Measurements from ENCODE around the gene COL8A1. TPM values are rescaled to one million over a fixed set of nuclear protein-coding genes. Genes with fewer than 3 reads are reported as not detected.

COL8A1 gene
- total RNA-seq, 1 experiment from 2014 or later, result 8.1 TPM

GRCh38 chr3:99845999-99846398 is 207.6 kb downstream of the COL8A1 start:
- no peaks in the 10 kb centered on the region for H4K20me1 ChIP-seq (ENCODE audit: insufficient read depth)
- intact Hi-C loops (cut with micrococcal nuclease; ENCODE audit: unreplicated experiment), result loop anchor here (10.0 kb wide), 1 partner anchor 319 kb away; no protein-coding TSS in a partner anchor
- 0 out of 2 replicates have a peak, but pooled peaks cover 18% of the 10 kb centered on the region for H3K36me3 ChIP-seq (ENCODE audit: low read depth)
- no peak for DNase-seq
- no peak overlapping the region for H3K4me3 ChIP-seq
- TF ChIP-seq EZH2 (IDR thresholded peaks at IDR 0.05; ENCODE audit: low read depth), result no peak
- no peak for TF ChIP-seq CTCF (conservative IDR thresholded peaks at IDR 0.05)
- H3K9me2 ChIP-seq (ENCODE audit: insufficient read depth), result no peaks in the 10 kb centered on the region
- no peaks in the 10 kb centered on the region for H3K9me3 ChIP-seq (ENCODE audit: insufficient read depth, low read depth)
- H2AFZ ChIP-seq, result no peak overlapping the region
- H3K4me1 ChIP-seq (replicated peaks; ENCODE audit: insufficient read depth), result peaks cover 24% of the 10 kb centered on the region
- H3F3A ChIP-seq (ENCODE audit: insufficient read depth, low read depth), result peaks cover 10% of the 10 kb centered on the region; the same call in 1 of the 2 replicates
- peaks cover 54% of the 10 kb centered on the region for H3K79me2 ChIP-seq (ENCODE audit: low read depth)
- BruUV-seq (replicated peaks), result no TSS peak
- H3K27ac ChIP-seq, result peak overlapping the region; percentile 6; the same call in 1 of the 2 replicates
- CTCF ChIA-PET, result interaction anchor here (0.7 to 1.0 kb wide), 2 partner anchors 201 to 408 kb away, joined by 3 read pairs; no protein-coding TSS in a partner anchor
- peak overlapping the region; percentile 11 for H3K4me2 ChIP-seq
- POLR2A ChIA-PET (ENCODE audit: unreplicated experiment), result interaction anchor here (0.6 kb wide), 1 partner anchor 243 kb away, joined by 8 read pairs; no protein-coding TSS in a partner anchor
- no peaks in the 10 kb centered on the region for H3K27me3 ChIP-seq (ENCODE audit: insufficient read depth, low read depth)

GRCh38 chr3:99846477-99847160 is 208.2 kb downstream of the COL8A1 start:
- CTCF ChIA-PET, result interaction anchor here (0.7 to 1.0 kb wide), 4 partner anchors 156 to 453 kb away, joined by 3 to 4 read pairs (median 3); no protein-coding TSS in a partner anchor
- POLR2A ChIA-PET (ENCODE audit: unreplicated experiment), result interaction anchor here (0.6 kb wide), 1 partner anchor 243 kb away, joined by 8 read pairs; no protein-coding TSS in a partner anchor
- H3K9me3 ChIP-seq (ENCODE audit: insufficient read depth, low read depth), result no peaks in the 10 kb centered on the region
- DNase-seq, result peak in 1 of 2 experiments; percentile 81
- no peak overlapping the region for H3K4me3 ChIP-seq
- TF ChIP-seq CTCF (conservative IDR thresholded peaks at IDR 0.05) (no peak), EZH2 (IDR thresholded peaks at IDR 0.05; ENCODE audit: low read depth) (no peak)
- peak overlapping the region; percentile 6; the same call in 1 of the 2 replicates for H3K27ac ChIP-seq
- intact Hi-C loops (cut with micrococcal nuclease; ENCODE audit: unreplicated experiment), result loop anchor here (10.0 kb wide), 1 partner anchor 318 kb away; no protein-coding TSS in a partner anchor
- H2AFZ ChIP-seq, result no peak overlapping the region
- no peaks in the 10 kb centered on the region for H4K20me1 ChIP-seq (ENCODE audit: insufficient read depth)
- H3F3A ChIP-seq (ENCODE audit: insufficient read depth, low read depth), result peaks cover 10% of the 10 kb centered on the region; the same call in 1 of the 2 replicates
- no peaks in the 10 kb centered on the region for H3K27me3 ChIP-seq (ENCODE audit: insufficient read depth, low read depth)
- peak overlapping the region; percentile 11 for H3K4me2 ChIP-seq
- H3K79me2 ChIP-seq (ENCODE audit: low read depth), result peaks cover 56% of the 10 kb centered on the region
- H3K4me1 ChIP-seq (replicated peaks; ENCODE audit: insufficient read depth), result peaks cover 24% of the 10 kb centered on the region
- H3K9me2 ChIP-seq (ENCODE audit: insufficient read depth), result no peaks in the 10 kb centered on the region
- BruUV-seq (replicated peaks), result no TSS peak
- 0 out of 2 replicates have a peak, but pooled peaks cover 18% of the 10 kb centered on the region for H3K36me3 ChIP-seq (ENCODE audit: low read depth)

GRCh38 chr3:99848433-99848832 is 210.0 kb downstream of the COL8A1 start:
- intact Hi-C loops (cut with micrococcal nuclease; ENCODE audit: unreplicated experiment), result loop anchor here (10.0 kb wide), 1 partner anchor 316 kb away; no protein-coding TSS in a partner anchor
- CTCF ChIA-PET, result no interaction called here
- no peaks in the 10 kb centered on the region for H3K9me3 ChIP-seq (ENCODE audit: insufficient read depth, low read depth)
- no peak overlapping the region for H3K4me3 ChIP-seq
- H3K9me2 ChIP-seq (ENCODE audit: insufficient read depth), result no peaks in the 10 kb centered on the region
- peaks cover 4% of the 10 kb centered on the region; the same call in 1 of the 2 replicates for H3F3A ChIP-seq (ENCODE audit: insufficient read depth, low read depth)
- H3K79me2 ChIP-seq (ENCODE audit: low read depth), result peaks cover 72% of the 10 kb centered on the region
- TF ChIP-seq EZH2 (IDR thresholded peaks at IDR 0.05; ENCODE audit: low read depth) (no peak), CTCF (conservative IDR thresholded peaks at IDR 0.05) (no peak)
- POLR2A ChIA-PET (ENCODE audit: unreplicated experiment), result no interaction called here
- H4K20me1 ChIP-seq (ENCODE audit: insufficient read depth), result no peaks in the 10 kb centered on the region
- no peak overlapping the region for H3K4me2 ChIP-seq
- H3K4me1 ChIP-seq (replicated peaks; ENCODE audit: insufficient read depth), result peaks cover 20% of the 10 kb centered on the region
- H2AFZ ChIP-seq, result no peak overlapping the region
- BruUV-seq (replicated peaks), result no TSS peak
- H3K27me3 ChIP-seq (ENCODE audit: insufficient read depth, low read depth), result no peaks in the 10 kb centered on the region
- no peak for DNase-seq
- H3K36me3 ChIP-seq (ENCODE audit: low read depth), result peaks cover 18% of the 10 kb centered on the region; the same call in 1 of the 2 replicates
- H3K27ac ChIP-seq, result no peak overlapping the region

Other genes starting within 250 kb of the COL8A1 start
- 96.8 and 98.9 TPM in 2 replicates for gene CMSS1, start 179.3 kb downstream of the COL8A1 start, total RNA-seq (2021)

Measured in PC-9 (cell line).